Colonic mucosa (tissue), 4 donors: ENCODE results near the gene IRF1. TPM values are rescaled to one million over a fixed set of nuclear protein-coding genes. Genes with fewer than 3 reads are reported as not detected.
A peak's percentile ranks its signal among the peaks of the same experiment; 100 is the strongest.
"Not testable (repeated sequence)": the region's sequence is repeated elsewhere in the genome, so short reads cannot be mapped to it uniquely, and the experiment has no call there.

Experiments
- DNase-seq: peaks from one replicate; pipeline ENCODE4 v3.0.0-alpha.2; 2020
- H3K27ac ChIP-seq: fragments of 200-600 bp; one replicate; pipeline ENCODE4 v1.8.0; 2021
- H3K27me3 ChIP-seq: fragments of 200-600 bp; one replicate; pipeline ENCODE4 v1.8.0; 2021
- H3K36me3 ChIP-seq: fragments of 200-600 bp; one replicate; pipeline ENCODE4 v1.8.0; 2021
- H3K4me1 ChIP-seq: fragments of 200-600 bp; one replicate; pipeline ENCODE4 v1.8.0; 2021; ENCODE audit warnings: mild to moderate bottlenecking
- H3K4me3 ChIP-seq: fragments of 200-600 bp; one replicate; pipeline ENCODE4 v1.8.0; 2021
- H3K9ac ChIP-seq, 2 donors: one replicate each; pipeline ENCODE4 v1.7.0; 2013; ENCODE audit warnings: control low read depth in 2 of 2, low read depth in 2 of 2, low read length in 2 of 2
- H3K9me3 ChIP-seq: fragments of 200-600 bp; one replicate; pipeline ENCODE4 v1.8.0; 2021
- intact Hi-C: fragments of 100-400 bp; cut with DNase I; formaldehyde crosslinking; loops from one replicate; pipeline ENCODE4 v1.14.1; 2022
- total RNA-seq, 2 donors: library from RNA; stranded (reverse); fragmentation: NEBNext Ultra II Directional in 1 of 2; extraction: Animal tissue kit (Norgen Biotek cat#: 25700) in 1 of 2; gene quantifications; one replicate each; pipeline ENCODE4 v1.2.1, GENCODE V29; 2021
- TF ChIP-seq, protein P1 (sequence below): fragments of 200-600 bp; IDR thresholded peaks from one replicate; pipeline ENCODE4 v1.8.0; 2022; ENCODE audit warnings: antibody characterized with exemption, mild to moderate bottlenecking
- donor health status: healthy.
- donor health status: DM: no; HTN: no; CAD: no.
- donor health status: DM: no; HTN: no; CAD: no.

IRF1 gene
- total RNA-seq, 2 donors from 2014 or later, result 59.7 to 87.8 TPM

DNA sequence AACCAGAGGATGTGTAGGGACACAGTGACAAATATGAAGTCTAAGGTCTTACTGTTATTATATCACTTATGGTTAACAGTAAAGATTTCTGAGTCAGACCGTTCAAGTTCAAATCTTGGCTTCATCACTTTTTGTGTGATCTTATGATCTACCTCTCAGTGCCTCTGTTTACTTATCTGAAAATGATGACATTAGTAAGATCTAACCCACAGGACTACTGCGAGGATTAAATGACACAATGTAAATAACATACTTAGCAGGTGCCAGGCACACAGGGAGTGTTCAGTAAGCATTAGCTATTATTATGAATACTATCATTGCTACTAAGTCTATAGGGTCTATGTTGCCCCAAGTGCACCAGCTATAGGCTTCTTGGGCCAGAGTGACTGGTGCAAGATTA lies 2.0 kb downstream of the IRF1 start:
- Histone ChIP-seq H3K9me3 (no peaks in the 10 kb centered on the region), H3K27ac (no peak overlapping the region), H3K27me3 (no peaks in the 10 kb centered on the region), H3K9ac (peak overlapping the region; percentile 98), H3K4me1 (peaks cover 6% of the 10 kb centered on the region), H3K4me3 (peak overlapping the region; percentile 91), H3K36me3 (peaks cover 40% of the 10 kb centered on the region)
- DNase-seq, result no peak
- TF ChIP-seq, protein P1, sequence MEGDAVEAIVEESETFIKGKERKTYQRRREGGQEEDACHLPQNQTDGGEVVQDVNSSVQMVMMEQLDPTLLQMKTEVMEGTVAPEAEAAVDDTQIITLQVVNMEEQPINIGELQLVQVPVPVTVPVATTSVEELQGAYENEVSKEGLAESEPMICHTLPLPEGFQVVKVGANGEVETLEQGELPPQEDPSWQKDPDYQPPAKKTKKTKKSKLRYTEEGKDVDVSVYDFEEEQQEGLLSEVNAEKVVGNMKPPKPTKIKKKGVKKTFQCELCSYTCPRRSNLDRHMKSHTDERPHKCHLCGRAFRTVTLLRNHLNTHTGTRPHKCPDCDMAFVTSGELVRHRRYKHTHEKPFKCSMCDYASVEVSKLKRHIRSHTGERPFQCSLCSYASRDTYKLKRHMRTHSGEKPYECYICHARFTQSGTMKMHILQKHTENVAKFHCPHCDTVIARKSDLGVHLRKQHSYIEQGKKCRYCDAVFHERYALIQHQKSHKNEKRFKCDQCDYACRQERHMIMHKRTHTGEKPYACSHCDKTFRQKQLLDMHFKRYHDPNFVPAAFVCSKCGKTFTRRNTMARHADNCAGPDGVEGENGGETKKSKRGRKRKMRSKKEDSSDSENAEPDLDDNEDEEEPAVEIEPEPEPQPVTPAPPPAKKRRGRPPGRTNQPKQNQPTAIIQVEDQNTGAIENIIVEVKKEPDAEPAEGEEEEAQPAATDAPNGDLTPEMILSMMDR, result no peak
- intact Hi-C loops, result loop anchor here (10.0 kb wide), 1 partner anchor 194 kb away; the partner anchor contains the start of gene SLC22A4

DNA sequence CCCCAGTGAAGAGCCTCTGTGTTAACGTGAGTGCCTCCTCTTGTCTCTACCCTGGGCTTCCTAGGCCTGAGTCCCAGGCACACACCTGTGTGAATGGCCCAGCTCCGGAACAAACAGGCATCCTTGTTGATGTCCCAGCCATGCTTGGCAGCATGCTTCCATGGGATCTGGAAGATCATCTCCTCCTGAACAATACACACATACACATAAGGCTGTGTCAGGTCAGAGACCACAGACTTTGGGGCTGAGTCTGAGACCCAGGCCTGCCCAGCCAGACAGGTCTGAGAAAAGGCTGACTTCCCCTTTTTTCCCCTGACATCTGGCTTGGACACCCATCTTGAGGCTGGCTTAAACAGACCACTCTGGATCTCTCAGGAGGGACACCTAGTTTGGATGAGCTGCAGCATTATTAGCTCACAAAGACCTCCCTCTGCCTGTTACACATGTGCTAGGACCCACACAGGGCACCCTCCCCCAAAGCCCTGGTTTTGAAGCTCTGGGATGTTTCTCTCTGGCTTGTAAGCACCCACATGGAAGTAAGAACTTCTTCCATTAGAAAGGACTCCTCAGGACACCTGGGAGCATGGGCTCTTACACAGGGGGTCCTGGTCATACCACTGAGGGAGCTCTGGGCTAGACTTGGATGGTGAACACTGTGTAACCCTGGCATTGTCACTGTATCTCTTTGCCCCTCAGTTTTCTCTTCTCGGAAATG lies 2.6 kb downstream of the IRF1 start:
- peak overlapping the region; percentile 91 for H3K4me3 ChIP-seq
- H3K9me3 ChIP-seq, result no peaks in the 10 kb centered on the region
- H3K27me3 ChIP-seq, result no peaks in the 10 kb centered on the region
- peak overlapping the region; percentile 5 for H3K27ac ChIP-seq
- H3K9ac ChIP-seq, result peak overlapping the region; percentile 53 to 98
- H3K36me3 ChIP-seq, result peaks cover 42% of the 10 kb centered on the region
- intact Hi-C loops, result loop anchor here (10.0 kb wide), 1 partner anchor 193 kb away; the partner anchor contains the start of gene SLC22A4
- TF ChIP-seq, protein P1, result no peak
- peak; percentile 19 for DNase-seq
- peaks cover 6% of the 10 kb centered on the region for H3K4me1 ChIP-seq

DNA sequence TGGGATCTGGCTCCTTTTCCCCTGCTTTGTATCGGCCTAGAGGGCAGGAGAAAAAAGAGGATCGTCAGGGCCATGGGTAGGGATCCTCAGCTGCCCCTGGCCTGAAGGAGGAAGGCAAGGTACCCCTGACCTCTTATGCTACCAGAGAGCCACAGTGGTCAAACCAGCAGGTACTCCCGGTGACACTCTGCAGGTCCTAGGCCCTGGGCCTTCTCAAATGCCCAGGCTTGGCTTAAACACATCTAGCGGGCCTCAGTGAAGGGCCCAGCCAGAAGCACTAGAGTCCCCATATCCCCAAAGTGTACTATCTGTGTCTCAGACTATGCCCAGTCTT lies 3.5 kb downstream of the IRF1 start:
- peak overlapping the region; percentile 5 for H3K27ac ChIP-seq
- H3K4me1 ChIP-seq, result peaks cover 6% of the 10 kb centered on the region
- DNase-seq, result peak; percentile 16
- intact Hi-C loops, result loop anchor here (10.0 kb wide), 1 partner anchor 192 kb away; the partner anchor contains the start of gene SLC22A4
- peak overlapping the region; percentile 91 for H3K4me3 ChIP-seq
- H3K9ac ChIP-seq, result peak overlapping the region; percentile 16 to 98
- peaks cover 42% of the 10 kb centered on the region for H3K36me3 ChIP-seq
- no peaks in the 10 kb centered on the region for H3K9me3 ChIP-seq
- no peaks in the 10 kb centered on the region for H3K27me3 ChIP-seq
- TF ChIP-seq, protein P1, result no peak

DNA sequence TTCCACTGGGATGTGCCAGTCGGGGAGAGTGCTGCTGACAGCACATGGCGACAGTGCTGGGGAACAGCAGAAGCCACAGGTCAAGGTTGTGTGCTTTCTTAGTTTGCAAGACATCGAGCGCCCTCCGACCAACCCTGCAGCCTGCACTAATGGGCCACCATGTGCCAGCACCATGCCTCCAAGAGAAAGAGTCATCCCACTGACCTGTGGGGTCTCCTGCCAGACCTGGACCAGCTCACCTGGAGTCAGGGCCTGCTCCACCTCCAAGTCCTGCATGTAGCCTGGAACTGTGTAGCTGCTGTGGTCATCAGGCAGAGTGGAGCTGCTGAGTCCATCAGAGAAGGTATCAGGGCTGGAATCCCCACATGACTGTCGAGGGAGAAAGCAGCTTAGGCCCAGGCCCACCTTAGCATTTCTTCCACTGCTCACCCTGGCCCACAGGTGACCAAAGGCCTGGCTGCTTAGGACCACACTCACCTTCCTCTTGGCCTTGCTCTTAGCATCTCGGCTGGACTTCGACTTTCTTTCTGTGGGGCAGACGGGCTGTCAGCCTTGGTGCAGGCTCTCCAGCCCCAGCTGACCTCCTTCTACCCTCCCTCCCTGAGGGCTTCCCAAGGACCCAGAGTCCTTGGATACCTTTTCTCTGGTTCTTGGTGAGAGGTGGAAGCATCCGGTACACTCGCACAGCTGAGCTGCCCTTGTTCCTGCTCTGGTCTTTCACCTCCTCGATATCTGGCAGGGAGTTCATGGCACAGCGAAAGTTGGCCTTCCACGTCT lies 4.1 kb downstream of the IRF1 start:
- Histone ChIP-seq H3K9ac (peak overlapping the region in 1 of 2 donors; percentile 28), H3K4me1 (peaks cover 3% of the 10 kb centered on the region), H3K4me3 (peak overlapping the region; percentile 91), H3K27ac (peak overlapping the region; percentile 5), H3K36me3 (peaks cover 42% of the 10 kb centered on the region), H3K9me3 (no peaks in the 10 kb centered on the region), H3K27me3 (no peaks in the 10 kb centered on the region)
- intact Hi-C loops, result loop anchor here (10.0 kb wide), 1 partner anchor 192 kb away; the partner anchor contains the start of gene SLC22A4
- TF ChIP-seq, protein P1, result no peak
- peak; percentile 11 for DNase-seq

DNA sequence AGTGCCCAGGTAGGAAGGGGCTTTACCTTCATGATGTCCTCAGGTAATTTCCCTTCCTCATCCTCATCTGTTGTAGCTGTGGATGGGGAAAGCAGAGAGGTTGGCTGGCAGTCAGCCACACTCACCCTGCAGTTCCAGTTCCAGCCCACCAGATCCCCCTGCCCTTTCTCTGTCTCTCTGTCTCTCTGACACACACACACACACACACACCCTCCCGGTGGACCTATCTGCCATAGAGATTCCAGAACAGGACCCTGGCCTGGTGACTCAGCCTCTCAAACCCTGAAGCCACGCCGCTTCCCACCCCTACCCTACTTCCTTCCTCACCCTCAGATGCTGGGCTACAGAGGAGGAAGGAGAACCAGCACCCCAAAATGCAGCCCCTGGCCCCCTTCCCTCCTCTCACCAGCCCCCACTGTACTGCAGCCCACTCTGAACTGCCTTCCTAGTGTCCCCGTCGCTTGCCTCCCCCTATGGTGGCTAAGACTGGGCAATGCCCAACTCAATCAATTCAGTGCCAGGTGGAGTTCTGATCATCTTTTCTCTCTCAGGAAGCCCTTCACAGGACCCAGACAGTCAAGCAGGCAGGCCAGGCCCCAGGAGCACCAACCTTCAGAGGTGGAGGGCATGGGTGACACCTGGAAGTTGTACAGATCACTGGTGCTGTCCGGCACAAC lies 4.8 kb downstream of the IRF1 start:
- Histone ChIP-seq H3K36me3 (peaks cover 42% of the 10 kb centered on the region), H3K4me1 (no peaks in the 10 kb centered on the region), H3K4me3 (no peak overlapping the region), H3K9ac (peak overlapping the region in 1 of 2 donors; percentile 16), H3K27me3 (no peaks in the 10 kb centered on the region), H3K9me3 (no peaks in the 10 kb centered on the region), H3K27ac (no peak overlapping the region)
- DNase-seq, result peak; percentile 16
- TF ChIP-seq, protein P1, result no peak
- intact Hi-C loops, result loop anchor here (10.0 kb wide), 1 partner anchor 191 kb away; the partner anchor contains the start of gene SLC22A4

DNA sequence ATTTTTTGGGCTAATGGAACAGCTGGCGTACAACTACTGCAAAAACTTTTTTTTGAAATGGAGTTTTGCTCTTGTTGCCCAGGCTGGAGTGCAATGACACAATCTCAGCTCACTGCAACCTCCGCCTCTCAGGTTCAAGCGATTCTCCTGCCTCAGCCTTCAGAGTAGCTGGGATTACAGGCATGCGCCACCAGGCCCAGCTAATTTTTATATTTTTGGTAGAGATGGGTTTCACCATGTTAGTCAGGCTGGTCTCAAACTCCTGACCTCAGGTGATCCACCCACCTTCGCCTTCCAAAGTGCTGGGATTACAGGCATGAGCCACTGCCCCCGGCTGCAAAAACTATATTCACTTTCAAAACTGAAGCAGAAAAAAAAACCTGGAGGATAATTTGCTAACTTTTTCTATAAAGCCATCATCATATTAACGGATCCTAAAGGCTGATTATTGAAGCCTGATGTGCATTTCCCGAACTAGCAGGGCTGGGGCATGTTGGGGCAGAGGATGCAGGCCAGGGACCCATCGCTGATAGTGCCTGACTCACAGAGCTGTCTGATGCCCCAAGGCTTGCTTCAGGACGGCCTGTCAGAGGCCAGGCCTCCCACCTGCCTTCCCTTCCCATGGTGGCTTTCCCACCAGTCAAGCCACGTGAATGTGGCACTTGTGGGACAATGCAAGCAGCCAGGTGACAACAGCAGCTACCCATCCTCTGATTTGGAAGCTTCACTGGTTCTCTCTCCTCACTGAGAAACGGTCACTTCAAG lies 5.5 kb downstream of the IRF1 start:
- not testable (repeated sequence) for H3K27ac ChIP-seq, H3K9ac ChIP-seq, H3K4me1 ChIP-seq, H3K9me3 ChIP-seq, DNase-seq, H3K27me3 ChIP-seq, H3K4me3 ChIP-seq
- intact Hi-C loops, result loop anchor here (10.0 kb wide), 1 partner anchor 190 kb away; the partner anchor contains the start of gene SLC22A4
- peaks cover 42% of the 10 kb centered on the region for H3K36me3 ChIP-seq
